Mammary epithelial cell (primary cell): ENCODE data around the gene EHD4.

Source experiments
- CTCF ChIP-seq, 2 donors: IDR thresholded peaks in 1 of 2; conservative IDR thresholded peaks in 1 of 2; 2 replicates each; pipeline ENCODE4 v1.5.1; 2011 to 2012; ENCODE audit warnings: inconsistent platforms in 2 of 2, low read length in 2 of 2, mild to moderate bottlenecking in 2 of 2, control low read depth in 1 of 2, low read depth in 1 of 2; ENCODE audit not compliant: insufficient read depth in 1 of 2; ENCODE audit errors: extremely low read depth in 1 of 2
- EZH2 ChIP-seq: IDR thresholded peaks from 2 replicates; pipeline ENCODE4 v1.6.1; 2012; ENCODE audit warnings: low read length, inconsistent platforms, borderline replicate concordance

GRCh38 chr15:41895491-41895890 lies 76.9 kb downstream of the EHD4 start:
- TF ChIP-seq EZH2, result no peak
- TF ChIP-seq CTCF (conservative IDR thresholded peaks at IDR 0.05 in 1 of 2, IDR thresholded peaks at IDR 0.05 in 1 of 2; ENCODE audit: extremely low read depth in 1 of 2, insufficient read depth in 1 of 2, low read depth in 1 of 2, low read length in 2 of 2), result no peak
